HS-5 (cell line): ENCODE data around the gene RASAL1.

Experiments
- DNase-seq: peaks from one replicate; pipeline ENCODE4 v3.0.0-alpha.2; 2012; ENCODE audit warnings: low read depth

The RASAL1 gene

GRCh38 chr12:113071135-113072112 lies 64.1 kb downstream of the RASAL1 start:
- no peak for DNase-seq

- DNase-seq: no peak
Observed at GRCh38 chr12:113070117-113070906, 65.2 kb downstream of the RASAL1 start.

- no peak for DNase-seq
Observed at GRCh38 chr12:113069751-113070116, 65.8 kb downstream of the RASAL1 start.

GRCh38 chr12:113069149-113069548 lies 66.4 kb downstream of the RASAL1 start:
- no peak for DNase-seq

- DNase-seq: no peak
Observed at GRCh38 chr12:113067987-113068935, 67.3 kb downstream of the RASAL1 start.

GRCh38 chr12:113066813-113067400 lies 68.7 kb downstream of the RASAL1 start:
- DNase-seq: no peak

- DNase-seq: no peak
Observed at GRCh38 chr12:113065126-113066007, 70.2 kb downstream of the RASAL1 start.

- no peak for DNase-seq
Observed at GRCh38 chr12:113064395-113065125, 71.0 kb downstream of the RASAL1 start.

GRCh38 chr12:113063396-113064350 lies 71.9 kb downstream of the RASAL1 start:
- no peak for DNase-seq

GRCh38 chr12:113062502-113063395 lies 72.8 kb downstream of the RASAL1 start:
- no peak for DNase-seq

- no peak for DNase-seq
Observed at GRCh38 chr12:113061061-113061694, 74.4 kb downstream of the RASAL1 start.

- DNase-seq: no peak
Observed at GRCh38 chr12:113060336-113060960, 75.1 kb downstream of the RASAL1 start.

- no peak for DNase-seq
Observed at GRCh38 chr12:113059071-113059595, 76.4 kb downstream of the RASAL1 start.

- DNase-seq: no peak
Observed at GRCh38 chr12:113058553-113058952, 77.0 kb downstream of the RASAL1 start.

- DNase-seq: no peak
Observed at GRCh38 chr12:113057565-113058485, 77.7 kb downstream of the RASAL1 start.
